GM18858 (cell line): ENCODE measurements around the gene LYL1.

Source experiments
- ATAC-seq: cut with Tn5 transposase; IDR thresholded peaks from one replicate; pipeline ENCODE4 v1.9.1; 2021; ENCODE audit not compliant: unreplicated experiment

LYL1 gene

GRCh38 chr19:13110099-13110610 lies 7.5 kb upstream of the LYL1 start:
- ATAC-seq, result no peak

GRCh38 chr19:13109361-13110098 lies 6.9 kb upstream of the LYL1 start:
- no peak for ATAC-seq

- ATAC-seq, result no peak
Measured at GRCh38 chr19:13104848-13105711, 2.4 kb upstream of the LYL1 start.

DNA sequence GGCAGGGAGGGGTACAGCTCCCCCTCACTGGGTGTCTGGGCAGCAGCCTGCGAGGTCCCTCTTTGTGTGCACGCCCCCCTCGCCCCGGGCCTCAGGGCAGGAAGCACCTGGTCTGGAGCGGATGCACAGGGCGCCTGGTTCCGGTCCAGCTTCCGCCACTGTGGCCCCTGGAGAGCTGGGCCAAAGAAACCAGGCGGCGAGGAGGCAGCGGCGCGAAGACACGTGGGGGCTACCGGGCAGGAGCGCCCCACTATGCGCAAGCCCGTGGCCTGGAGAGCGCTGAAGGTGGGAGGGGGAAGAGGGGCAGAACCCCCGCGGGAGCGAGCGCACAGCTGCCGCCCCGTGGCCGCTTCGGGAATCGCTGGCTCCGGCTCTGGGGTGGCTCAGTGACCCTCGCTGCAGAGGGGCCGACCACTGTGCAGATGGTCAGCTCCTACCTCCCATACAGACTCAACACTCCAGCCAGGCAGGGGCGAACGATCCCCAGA lies 1.7 kb upstream of the LYL1 start:
- ATAC-seq, result no peak

GRCh38 chr19:13103581-13104359 lies 1.1 kb upstream of the LYL1 start:
- no peak for ATAC-seq

DNA sequence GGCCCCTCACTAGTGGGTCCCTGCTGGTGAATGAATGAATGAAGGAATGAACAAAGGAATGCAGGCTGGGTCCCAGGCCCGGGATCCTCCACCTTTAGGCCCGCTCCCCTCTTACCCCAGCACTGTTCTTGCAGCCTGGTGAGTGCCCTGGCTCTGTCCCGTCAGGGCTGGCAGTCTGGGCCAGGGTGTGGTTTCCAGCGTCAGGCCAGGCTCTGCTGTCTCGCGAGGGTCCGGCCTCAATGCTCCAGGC lies 317 bp downstream of the LYL1 start:
- ATAC-seq, result no peak

DNA sequence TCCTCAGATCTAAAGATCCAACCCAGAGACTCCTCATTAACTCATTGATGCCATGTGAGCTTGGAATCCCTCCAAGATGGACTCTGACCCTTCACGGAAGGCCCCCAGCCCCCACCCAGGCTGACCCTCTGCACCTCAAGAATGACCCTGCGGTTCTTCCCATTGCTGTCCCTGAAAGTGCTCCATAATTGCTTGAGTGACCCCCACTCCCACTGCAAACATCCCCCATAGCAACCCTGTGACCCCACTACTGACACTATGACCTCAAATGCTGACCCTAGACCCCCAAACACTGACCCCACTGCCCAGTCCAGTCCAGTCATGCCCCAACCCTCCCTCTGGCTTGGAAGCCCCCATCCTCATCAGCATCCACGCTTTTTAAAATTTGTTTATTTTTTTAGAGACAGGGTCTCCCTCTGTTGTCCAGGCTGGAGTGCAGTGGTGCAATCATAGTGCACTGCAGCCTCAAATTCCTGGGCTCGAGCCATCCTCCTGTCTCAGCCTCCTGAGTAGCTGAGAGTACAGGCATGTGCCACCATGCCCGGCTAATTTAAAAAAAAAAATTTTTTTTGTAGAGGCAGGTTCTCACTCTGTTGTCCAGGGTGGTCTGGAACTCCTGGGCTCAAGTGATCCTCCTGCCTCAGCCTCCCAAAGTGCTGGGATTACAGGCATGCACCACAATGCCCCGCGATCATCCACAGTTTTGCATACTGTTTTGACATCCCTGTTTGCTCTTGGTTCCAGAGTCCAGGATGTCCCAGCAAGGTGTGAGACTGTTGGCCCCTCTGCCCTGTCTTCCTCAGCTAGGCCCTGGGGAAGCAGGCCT lies 855 bp downstream of the LYL1 start:
- ATAC-seq, result no peak

GRCh38 chr19:13100841-13101589 lies 1.6 kb downstream of the LYL1 start:
- no peak for ATAC-seq

- ATAC-seq, result no peak
Measured at GRCh38 chr19:13100031-13100588, 2.5 kb downstream of the LYL1 start.

DNA sequence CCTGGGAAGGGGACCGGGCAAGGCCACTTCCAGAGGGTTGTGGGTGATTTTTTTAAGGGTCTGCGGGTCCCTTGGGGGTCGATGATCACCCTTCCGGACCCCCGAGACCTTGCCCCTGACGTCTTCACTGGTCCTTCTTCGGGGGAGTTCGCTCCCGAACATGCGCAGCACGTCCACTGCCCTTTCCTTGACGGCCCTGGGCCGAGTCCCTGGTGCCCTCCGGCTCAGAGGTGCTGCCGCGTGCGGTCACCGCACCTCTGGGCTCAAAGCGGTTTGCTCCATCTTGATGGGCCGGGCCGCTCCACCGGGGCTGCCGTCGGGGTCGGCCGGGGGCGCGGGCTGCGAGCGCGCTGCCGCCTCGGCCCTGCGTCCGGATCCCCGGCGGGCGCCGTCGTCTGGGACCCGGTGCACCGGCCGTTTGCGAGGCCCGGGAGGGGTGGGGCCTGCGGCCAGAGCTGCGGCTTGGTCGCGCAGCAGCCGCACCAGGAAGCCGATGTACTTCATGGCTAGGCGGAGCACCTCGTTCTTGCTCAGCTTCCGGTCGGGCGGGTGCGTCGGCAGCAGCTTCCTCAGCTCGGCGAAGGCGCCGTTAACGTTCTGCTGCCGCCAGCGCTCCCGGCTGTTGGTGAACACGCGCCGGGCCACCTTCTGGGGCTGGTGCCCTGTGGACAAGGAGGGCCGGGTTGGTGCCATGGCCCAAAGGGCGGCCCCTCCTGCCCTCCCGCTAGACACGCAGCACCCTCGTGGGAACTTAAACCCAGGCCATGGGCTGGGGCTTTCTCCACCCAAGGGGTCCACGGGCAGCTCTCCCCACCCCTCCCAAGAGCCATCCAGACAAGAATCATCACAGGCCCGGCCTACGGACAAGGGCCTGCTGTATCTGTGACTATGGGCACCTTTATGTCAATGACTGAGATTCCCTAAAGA lies 3.3 kb downstream of the LYL1 start:
- ATAC-seq, result no peak

DNA sequence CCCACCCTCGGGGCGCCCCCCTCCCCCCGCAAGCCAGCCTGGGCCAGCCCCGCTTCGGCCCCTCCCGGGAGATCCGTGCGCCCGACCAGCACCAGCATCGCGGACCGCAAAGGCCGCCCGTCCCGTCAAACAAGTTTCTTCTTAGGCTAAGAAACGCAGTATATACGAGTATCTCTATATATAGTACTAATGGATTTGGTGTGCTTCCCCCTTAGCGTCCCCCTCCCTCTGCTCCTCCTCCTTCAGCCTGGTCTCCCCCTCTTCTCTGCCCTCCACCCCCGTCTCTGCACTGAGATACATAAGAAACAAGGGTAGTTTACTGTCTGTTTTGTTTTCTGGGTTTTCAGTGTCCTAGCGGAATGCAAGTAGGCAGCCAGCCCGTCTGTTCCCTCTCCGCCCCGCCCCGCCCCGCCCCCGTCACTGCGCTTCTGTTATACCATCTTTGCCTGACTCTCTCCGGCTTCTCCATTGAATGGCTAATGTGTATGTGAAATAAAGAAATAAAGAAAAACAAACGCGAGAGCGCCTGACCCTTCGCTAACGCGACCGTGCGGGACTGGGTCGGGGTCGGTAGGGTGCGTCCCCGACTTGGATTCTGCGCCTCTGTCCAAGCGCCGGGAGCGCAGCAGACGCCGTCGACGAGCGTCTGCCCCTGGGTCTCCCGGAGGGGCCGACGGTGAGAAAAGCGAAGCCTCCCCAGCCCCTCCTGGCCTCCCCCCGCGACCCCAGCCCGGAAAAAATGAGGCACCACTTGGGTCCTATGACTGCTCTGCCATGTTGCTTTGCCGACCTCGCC lies 4.2 kb downstream of the LYL1 start:
- ATAC-seq, result no peak

DNA sequence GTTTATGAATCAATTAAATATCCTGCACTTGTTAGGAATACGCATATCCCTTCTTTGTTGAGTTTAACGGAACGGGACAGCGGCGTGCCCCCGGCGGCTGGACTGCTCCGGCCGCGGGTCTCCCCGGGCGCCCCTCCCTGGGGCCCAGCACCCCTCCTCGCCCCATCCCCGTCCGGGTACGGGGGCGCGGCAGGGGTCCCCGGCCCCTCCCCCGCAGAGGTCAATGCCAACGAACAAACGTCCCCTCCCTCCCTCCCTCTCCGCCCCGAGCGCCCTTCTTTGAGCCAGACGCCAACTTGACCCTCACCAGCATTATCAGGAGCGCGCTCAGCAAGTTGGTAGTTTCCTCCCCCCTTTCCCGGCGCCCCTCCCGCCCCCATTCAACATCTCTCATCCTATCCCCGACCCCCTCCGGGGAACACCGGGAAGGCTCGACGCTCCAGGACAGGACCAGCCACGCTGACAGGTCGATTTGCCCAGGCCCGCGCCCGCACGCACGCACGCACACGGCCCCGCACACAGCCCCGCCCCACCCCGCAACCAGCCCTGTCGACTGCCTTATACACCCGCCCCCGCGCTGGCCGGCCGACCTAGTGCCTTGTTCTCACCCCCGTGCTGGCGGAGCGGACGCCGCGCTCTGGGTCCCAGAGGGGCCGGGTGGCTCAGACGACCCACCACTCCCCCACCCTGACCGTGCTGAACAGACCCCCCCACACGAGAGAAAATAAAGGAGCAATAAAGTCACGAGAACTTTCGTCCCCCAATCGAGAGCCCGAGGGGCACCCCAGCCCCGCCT lies 5.0 kb downstream of the LYL1 start:
- ATAC-seq, result no peak

GRCh38 chr19:13097033-13097462 lies 5.6 kb downstream of the LYL1 start:
- no peak for ATAC-seq

DNA sequence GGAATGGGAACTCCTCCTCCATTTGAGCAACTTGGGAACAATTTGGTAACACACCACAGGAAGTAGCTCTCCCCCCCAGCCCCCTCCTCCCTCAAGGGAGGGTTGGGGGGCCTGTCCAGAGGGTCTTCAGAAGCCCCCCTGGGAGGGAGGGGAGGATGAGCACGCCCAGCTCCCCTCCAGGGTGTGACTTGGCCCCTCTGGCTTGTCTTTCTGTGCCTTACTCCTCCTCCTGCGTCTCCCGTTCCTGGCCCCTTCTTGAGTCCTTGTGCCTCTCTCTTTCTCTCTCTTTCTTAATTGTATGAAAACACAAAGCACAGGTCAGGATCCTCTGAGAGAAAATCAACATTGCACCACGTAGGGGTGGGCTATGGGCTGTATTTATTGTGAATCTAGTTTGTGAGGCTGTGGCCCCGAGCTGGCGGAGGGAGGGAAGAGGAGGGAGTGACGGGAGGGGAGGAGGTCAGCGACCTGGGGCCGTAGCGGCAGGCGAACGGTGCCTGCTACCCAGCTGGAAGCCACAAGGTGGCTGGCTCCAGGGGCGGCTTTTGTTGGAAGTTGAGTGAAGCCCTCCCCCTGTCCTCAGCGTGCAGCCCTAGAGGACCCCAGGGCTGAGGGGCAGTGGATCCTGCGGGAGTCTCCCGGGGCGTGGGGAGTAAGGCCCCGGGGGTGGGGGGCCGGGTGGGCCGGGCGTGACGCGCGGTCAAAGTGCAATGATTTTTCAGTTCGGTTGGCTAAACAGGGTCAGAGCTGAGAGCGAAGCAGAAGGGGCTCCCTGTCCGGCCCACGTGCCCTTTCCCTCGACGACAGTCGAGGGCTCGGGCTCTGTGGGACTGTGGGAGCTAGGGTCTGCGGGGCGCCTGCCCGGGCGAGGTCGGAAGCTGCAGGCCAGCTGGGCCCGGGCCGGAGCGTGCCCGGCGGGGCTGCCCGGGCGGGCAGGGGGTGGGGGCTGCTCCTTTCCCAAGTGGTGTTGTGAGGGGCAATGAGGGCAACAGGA lies 6.4 kb downstream of the LYL1 start:
- no peak for ATAC-seq

DNA sequence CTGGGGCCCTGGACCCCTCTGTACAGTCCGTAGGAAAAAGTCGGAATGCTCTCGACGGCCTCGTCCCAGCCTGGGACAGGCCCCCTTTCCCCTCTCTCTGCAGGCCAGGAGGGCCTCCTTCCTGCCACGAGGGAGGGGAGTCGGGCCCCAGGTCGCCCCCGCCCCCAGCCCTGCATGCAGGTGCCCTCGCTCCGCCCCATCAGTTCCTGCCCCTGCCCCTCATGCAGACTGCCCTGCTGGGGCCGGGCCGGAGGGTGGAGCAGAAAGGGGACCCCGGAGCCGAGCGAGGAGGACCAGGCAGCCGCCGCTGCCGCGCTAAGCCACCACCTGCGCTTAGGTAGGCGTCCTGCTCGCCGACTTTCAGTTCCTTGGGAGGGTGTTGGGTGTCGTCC lies 7.3 kb downstream of the LYL1 start:
- no peak for ATAC-seq
